ENCODE data around the gene EHBP1.

EHBP1 gene

GRCh38 chr2:62881162-62881795 lies 175.8 kb downstream of the EHBP1 start:
- Histone ChIP-seq H3K4me2 (no peak overlapping the region), H3K27me3 (no peaks in the 10 kb centered on the region), H3K9me3 (peaks cover 19% of the 10 kb centered on the region), H3K36me3 (peaks cover 36% of the 10 kb centered on the region), H3K27ac (no peak overlapping the region), H3K4me1 (no peaks in the 10 kb centered on the region), H3K4me3 (no peak overlapping the region), H4K20me1 (no peaks in the 10 kb centered on the region), H3K9ac (no peak overlapping the region)
- no peak for TF ChIP-seq Cebpa-rat (IDR thresholded peaks at IDR 0.05)

- TF ChIP-seq Cebpa-rat (IDR thresholded peaks at IDR 0.05), result no peak
- no peaks in the 10 kb centered on the region for H3K27me3 ChIP-seq
These were observed 178.1 kb downstream of the EHBP1 start for GRCh38 chr2:62883629-62884028.

GRCh38 chr2:62884086-62884485 lies 178.6 kb downstream of the EHBP1 start:
- peaks cover 13% of the 10 kb centered on the region; the same call in 1 of the 2 replicates for H3K36me3 ChIP-seq
- H3K27me3 ChIP-seq, result no peaks in the 10 kb centered on the region

More at GRCh38 chr2:62883629-62884028, 178.1 kb downstream of the EHBP1 start:
- H3K4me1 ChIP-seq, result no peaks in the 10 kb centered on the region
- no peaks in the 10 kb centered on the region for H4K20me1 ChIP-seq
- no peak overlapping the region for H3K9ac ChIP-seq
- H3K36me3 ChIP-seq, result peaks cover 17% of the 10 kb centered on the region; the same call in 1 of the 2 replicates
- H3K9me3 ChIP-seq, result peaks cover 15% of the 10 kb centered on the region; the same call in 1 of the 2 replicates
- no peak overlapping the region for H3K27ac ChIP-seq
- H3K4me2 ChIP-seq, result no peak overlapping the region
- no peak overlapping the region for H3K4me3 ChIP-seq

GRCh38 chr2:62884514-62884913 lies 179.0 kb downstream of the EHBP1 start:
- H3K4me3 ChIP-seq, result no peak overlapping the region
- H4K20me1 ChIP-seq, result no peaks in the 10 kb centered on the region
- peaks cover 15% of the 10 kb centered on the region; the same call in 1 of the 2 replicates for H3K9me3 ChIP-seq
- H3K4me1 ChIP-seq, result no peaks in the 10 kb centered on the region
- H3K9ac ChIP-seq, result no peak overlapping the region
- H3K27me3 ChIP-seq, result no peaks in the 10 kb centered on the region
- no peak for TF ChIP-seq Cebpa-rat (IDR thresholded peaks at IDR 0.05)
- H3K4me2 ChIP-seq, result no peak overlapping the region
- no peak overlapping the region for H3K27ac ChIP-seq
- peaks cover 12% of the 10 kb centered on the region; the same call in 1 of the 2 replicates for H3K36me3 ChIP-seq

More at GRCh38 chr2:62884086-62884485, 178.6 kb downstream of the EHBP1 start:
- TF ChIP-seq Cebpa-rat (IDR thresholded peaks at IDR 0.05), result no peak
- no peak overlapping the region for H3K9ac ChIP-seq
- H3K27ac ChIP-seq, result no peak overlapping the region
- H3K4me3 ChIP-seq, result no peak overlapping the region
- no peaks in the 10 kb centered on the region for H3K4me1 ChIP-seq
- H3K4me2 ChIP-seq, result no peak overlapping the region
- peaks cover 15% of the 10 kb centered on the region; the same call in 1 of the 2 replicates for H3K9me3 ChIP-seq
- H4K20me1 ChIP-seq, result no peaks in the 10 kb centered on the region

- no peak overlapping the region for H3K27ac ChIP-seq
- no peaks in the 10 kb centered on the region for H3K27me3 ChIP-seq
- H4K20me1 ChIP-seq, result no peaks in the 10 kb centered on the region
- no peak for TF ChIP-seq Cebpa-rat (IDR thresholded peaks at IDR 0.05)
- no peak overlapping the region for H3K4me2 ChIP-seq
- H3K9me3 ChIP-seq, result no peaks in the 10 kb centered on the region
- H3K36me3 ChIP-seq, result no peaks in the 10 kb centered on the region
- H3K4me3 ChIP-seq, result no peak overlapping the region
- H3K9ac ChIP-seq, result no peak overlapping the region
- H3K4me1 ChIP-seq, result no peaks in the 10 kb centered on the region
These were observed 189.6 kb downstream of the EHBP1 start for GRCh38 chr2:62894966-62895631.

GRCh38 chr2:62895632-62896009 lies 190.1 kb downstream of the EHBP1 start:
- no peak for TF ChIP-seq Cebpa-rat (IDR thresholded peaks at IDR 0.05)
- Histone ChIP-seq H3K4me2 (no peak overlapping the region), H3K4me3 (no peak overlapping the region), H3K4me1 (no peaks in the 10 kb centered on the region), H3K36me3 (no peaks in the 10 kb centered on the region), H4K20me1 (no peaks in the 10 kb centered on the region), H3K9me3 (no peaks in the 10 kb centered on the region), H3K27me3 (no peaks in the 10 kb centered on the region), H3K27ac (no peak overlapping the region), H3K9ac (no peak overlapping the region)

GRCh38 chr2:62897187-62897827 lies 191.8 kb downstream of the EHBP1 start:
- H4K20me1 ChIP-seq, result no peaks in the 10 kb centered on the region
- TF ChIP-seq Cebpa-rat (IDR thresholded peaks at IDR 0.05), result no peak
- no peak overlapping the region for H3K27ac ChIP-seq
- no peaks in the 10 kb centered on the region for H3K36me3 ChIP-seq
- H3K4me3 ChIP-seq, result no peak overlapping the region
- no peak overlapping the region for H3K9ac ChIP-seq
- H3K27me3 ChIP-seq, result no peaks in the 10 kb centered on the region
- H3K4me2 ChIP-seq, result no peak overlapping the region
- H3K4me1 ChIP-seq, result no peaks in the 10 kb centered on the region
- no peaks in the 10 kb centered on the region for H3K9me3 ChIP-seq

- Histone ChIP-seq H3K4me3 (no peak overlapping the region), H3K27me3 (no peaks in the 10 kb centered on the region), H3K9me3 (no peaks in the 10 kb centered on the region), H3K4me1 (no peaks in the 10 kb centered on the region), H3K9ac (no peak overlapping the region), H3K27ac (no peak overlapping the region), H3K4me2 (no peak overlapping the region), H3K36me3 (no peaks in the 10 kb centered on the region), H4K20me1 (no peaks in the 10 kb centered on the region)
- TF ChIP-seq Cebpa-rat (IDR thresholded peaks at IDR 0.05), result no peak
These were observed 198.8 kb downstream of the EHBP1 start for GRCh38 chr2:62904344-62904743.

- H3K36me3 ChIP-seq, result no peaks in the 10 kb centered on the region
- H3K9me3 ChIP-seq, result no peaks in the 10 kb centered on the region
- TF ChIP-seq Cebpa-rat (IDR thresholded peaks at IDR 0.05), result no peak
- no peak overlapping the region for H3K9ac ChIP-seq
- H3K4me1 ChIP-seq, result no peaks in the 10 kb centered on the region
- no peak overlapping the region for H3K4me3 ChIP-seq
- no peaks in the 10 kb centered on the region for H4K20me1 ChIP-seq
- H3K27ac ChIP-seq, result no peak overlapping the region
- H3K27me3 ChIP-seq, result no peaks in the 10 kb centered on the region
- H3K4me2 ChIP-seq, result no peak overlapping the region
These were observed 202.6 kb downstream of the EHBP1 start for GRCh38 chr2:62908145-62908544.

GRCh38 chr2:62913311-62913710 lies 207.8 kb downstream of the EHBP1 start:
- no peaks in the 10 kb centered on the region for H3K4me1 ChIP-seq
- no peak for TF ChIP-seq Cebpa-rat (IDR thresholded peaks at IDR 0.05)
- no peak overlapping the region for H3K4me3 ChIP-seq
- H3K36me3 ChIP-seq, result no peaks in the 10 kb centered on the region
- H4K20me1 ChIP-seq, result no peaks in the 10 kb centered on the region
- H3K9me3 ChIP-seq, result no peaks in the 10 kb centered on the region
- H3K4me2 ChIP-seq, result no peak overlapping the region
- H3K27ac ChIP-seq, result no peak overlapping the region
- H3K9ac ChIP-seq, result no peak overlapping the region
- H3K27me3 ChIP-seq, result no peaks in the 10 kb centered on the region
